Duodenal mucosa (tissue), 2 donors: ENCODE measurements around the gene SIGLEC14.
"Not testable (repeated sequence)": the region's sequence is repeated elsewhere in the genome, so short reads cannot be mapped to it uniquely, and the experiment has no call there.

Source experiments
- H3K27ac ChIP-seq: one replicate; pipeline ENCODE4 v1.7.0; 2013; ENCODE audit warnings: low read depth, low read length
- H3K27me3 ChIP-seq, 2 donors: one replicate each; pipeline ENCODE4 v1.7.0; 2013; ENCODE audit warnings: low read length in 2 of 2, control low read depth in 1 of 2; ENCODE audit not compliant: insufficient read depth in 2 of 2, control insufficient read depth in 1 of 2
- H3K36me3 ChIP-seq, 2 donors: one replicate each; pipeline ENCODE4 v1.7.0; 2013; ENCODE audit warnings: low read length in 2 of 2, control low read depth in 1 of 2; ENCODE audit not compliant: insufficient read depth in 2 of 2, control insufficient read depth in 1 of 2
- H3K4me1 ChIP-seq, 2 donors: one replicate each; pipeline ENCODE4 v1.7.0; 2013; ENCODE audit warnings: low read length in 2 of 2, control low read depth in 1 of 2; ENCODE audit not compliant: insufficient read depth in 2 of 2, control insufficient read depth in 1 of 2
- H3K4me3 ChIP-seq, 2 donors: one replicate each; pipeline ENCODE4 v1.7.0; 2013; ENCODE audit warnings: low read length in 2 of 2, low read depth in 1 of 2
- H3K9ac ChIP-seq, 2 donors: one replicate each; pipeline ENCODE4 v1.7.0; 2013; ENCODE audit warnings: low read length in 2 of 2, low read depth in 1 of 2
- H3K9me3 ChIP-seq, 2 donors: one replicate each; pipeline ENCODE4 v1.7.0; 2013; ENCODE audit warnings: low read length in 2 of 2, control low read depth in 1 of 2; ENCODE audit not compliant: control insufficient read depth in 1 of 2

SIGLEC14 gene, protein sequence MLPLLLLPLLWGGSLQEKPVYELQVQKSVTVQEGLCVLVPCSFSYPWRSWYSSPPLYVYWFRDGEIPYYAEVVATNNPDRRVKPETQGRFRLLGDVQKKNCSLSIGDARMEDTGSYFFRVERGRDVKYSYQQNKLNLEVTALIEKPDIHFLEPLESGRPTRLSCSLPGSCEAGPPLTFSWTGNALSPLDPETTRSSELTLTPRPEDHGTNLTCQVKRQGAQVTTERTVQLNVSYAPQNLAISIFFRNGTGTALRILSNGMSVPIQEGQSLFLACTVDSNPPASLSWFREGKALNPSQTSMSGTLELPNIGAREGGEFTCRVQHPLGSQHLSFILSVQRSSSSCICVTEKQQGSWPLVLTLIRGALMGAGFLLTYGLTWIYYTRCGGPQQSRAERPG

DNA sequence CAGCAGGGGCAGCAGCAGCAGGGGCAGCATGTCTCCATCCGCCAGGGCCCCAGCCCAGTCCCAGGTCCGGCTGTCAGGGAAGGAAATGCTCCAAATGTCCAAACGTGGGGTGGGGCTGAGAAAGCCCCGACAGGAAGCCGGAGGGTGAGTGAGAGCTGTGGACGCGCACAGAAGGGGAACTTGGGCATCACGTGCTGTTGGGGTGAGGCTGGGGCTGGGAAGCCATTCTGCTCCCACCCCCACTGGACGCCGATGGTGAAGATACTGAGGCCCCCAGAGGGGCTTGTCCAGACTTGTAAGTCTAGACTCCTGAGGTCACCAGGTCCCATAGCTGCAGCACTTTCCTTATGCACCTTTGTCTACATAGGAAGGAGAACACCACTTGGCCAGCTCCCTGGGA, at the start of gene SIGLEC14:
TSS of gene SIGLEC14 (minus strand) at position 96 of the 400 bp plus-strand sequence. CDS start at position 30, 66 bp downstream.
- H3K27me3 ChIP-seq, H3K9me3 ChIP-seq, H3K27ac ChIP-seq, H3K36me3 ChIP-seq, H3K4me1 ChIP-seq, H3K4me3 ChIP-seq, H3K9ac ChIP-seq: not testable (repeated sequence)

DNA sequence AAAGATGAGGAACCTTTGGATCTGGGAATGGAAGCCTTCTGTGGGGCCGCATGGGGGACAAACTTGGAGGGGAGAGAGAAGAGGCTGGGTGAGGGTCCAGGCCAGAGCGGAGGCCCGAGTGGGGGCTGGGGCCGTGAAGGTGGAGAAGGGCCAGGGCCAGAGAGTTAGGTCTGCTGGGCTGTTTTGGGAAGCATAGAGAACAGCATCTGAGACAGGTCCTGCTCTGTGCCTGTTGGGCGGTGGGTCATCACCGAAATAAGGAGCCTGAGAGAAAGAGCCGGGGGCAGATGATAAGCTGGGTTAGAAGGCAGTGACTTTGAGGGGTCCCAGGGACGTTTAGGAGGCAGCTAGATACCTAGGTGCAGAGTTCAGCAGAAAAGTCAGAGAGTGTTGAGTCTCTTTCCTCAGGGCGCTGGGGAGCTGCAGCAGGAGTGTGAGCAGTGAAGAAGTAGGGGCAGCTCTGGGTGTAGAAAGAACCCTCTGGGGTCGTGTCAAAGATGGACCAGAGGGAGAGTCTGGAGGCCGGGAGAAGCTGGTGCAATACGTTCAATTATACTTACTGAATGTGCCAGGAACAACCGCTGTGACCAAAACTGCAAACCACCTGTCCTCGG, 49.2 kb upstream of the SIGLEC14 start:
- Histone ChIP-seq H3K9me3 (no peaks in the 10 kb centered on the region), H3K4me1 (peaks cover 0 to 4% of the 10 kb centered on the region in 2 donors), H3K9ac (no peak overlapping the region), H3K27me3 (no peaks in the 10 kb centered on the region), H3K4me3 (no peak overlapping the region), H3K36me3 (peaks cover 6 to 15% of the 10 kb centered on the region in 2 donors), H3K27ac (no peak overlapping the region)

DNA sequence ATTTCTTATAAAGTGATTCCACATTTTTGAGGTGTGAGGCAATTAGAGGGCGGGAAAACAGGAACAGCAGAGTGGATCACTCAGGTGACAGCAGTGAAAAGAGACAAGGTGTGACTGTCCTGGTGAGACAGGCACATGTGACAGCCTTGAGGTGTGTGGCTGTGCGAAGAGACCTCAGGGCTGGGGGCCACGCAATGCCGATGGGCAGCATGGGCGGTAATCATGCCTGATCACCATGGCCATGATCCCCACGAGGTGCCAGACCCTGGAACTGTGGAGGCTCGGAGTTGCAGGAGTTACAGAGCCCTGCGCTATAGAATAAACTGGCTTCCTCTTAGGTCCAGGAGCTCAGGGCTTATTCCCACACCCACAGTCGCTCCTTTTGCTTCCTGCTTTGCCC, 48.5 kb upstream of the SIGLEC14 start:
- H3K4me3 ChIP-seq: no peak overlapping the region
- H3K27me3 ChIP-seq: peaks cover 0 to 5% of the 10 kb centered on the region in 2 donors
- no peaks in the 10 kb centered on the region for H3K9me3 ChIP-seq
- peaks cover 6 to 15% of the 10 kb centered on the region in 2 donors for H3K36me3 ChIP-seq
- peaks cover 0 to 9% of the 10 kb centered on the region in 2 donors for H3K4me1 ChIP-seq
- H3K27ac ChIP-seq: no peak overlapping the region
- H3K9ac ChIP-seq: no peak overlapping the region

DNA sequence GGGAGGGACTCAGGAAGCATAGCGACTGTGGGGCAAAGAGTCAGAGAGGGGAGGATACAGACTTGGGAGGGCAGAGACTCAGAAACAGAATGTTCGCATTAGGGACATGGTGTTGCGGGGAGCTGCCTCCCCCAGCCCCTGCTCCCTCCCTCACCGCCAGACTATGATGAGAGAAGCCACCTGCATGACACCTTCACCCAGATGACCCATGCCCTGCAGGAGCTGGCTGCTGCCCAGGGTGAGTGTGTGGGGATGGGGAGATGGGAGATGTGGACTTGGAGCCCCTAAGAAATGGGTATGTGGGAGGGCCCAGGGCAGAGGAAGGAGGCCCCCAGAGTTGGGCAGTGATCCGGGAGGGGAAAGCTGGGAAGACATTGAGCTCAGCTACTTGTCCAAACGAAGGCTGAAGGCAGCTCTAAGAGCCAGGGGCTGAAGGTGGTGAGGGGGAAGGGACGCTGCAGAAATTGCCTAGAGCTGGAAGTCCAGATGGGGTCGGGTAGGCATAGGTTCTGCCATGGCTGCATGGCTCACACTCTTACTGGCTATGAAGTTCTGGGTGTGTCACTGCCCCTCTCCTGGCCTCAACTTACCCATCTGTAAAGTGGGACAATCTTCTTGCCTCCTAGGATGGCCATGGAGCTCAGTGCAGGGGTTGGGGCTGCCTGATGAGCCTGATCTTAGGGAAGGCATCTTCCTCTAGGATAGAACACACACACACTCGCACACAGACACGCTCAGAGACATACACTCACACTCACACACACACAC, 47.9 kb upstream of the SIGLEC14 start:
- Histone ChIP-seq H3K4me3 (no peak overlapping the region), H3K4me1 (peaks cover 0 to 9% of the 10 kb centered on the region in 2 donors), H3K9ac (no peak overlapping the region), H3K27ac (no peak overlapping the region), H3K27me3 (peaks cover 0 to 8% of the 10 kb centered on the region in 2 donors), H3K9me3 (no peaks in the 10 kb centered on the region), H3K36me3 (peaks cover 6 to 15% of the 10 kb centered on the region in 2 donors)

DNA sequence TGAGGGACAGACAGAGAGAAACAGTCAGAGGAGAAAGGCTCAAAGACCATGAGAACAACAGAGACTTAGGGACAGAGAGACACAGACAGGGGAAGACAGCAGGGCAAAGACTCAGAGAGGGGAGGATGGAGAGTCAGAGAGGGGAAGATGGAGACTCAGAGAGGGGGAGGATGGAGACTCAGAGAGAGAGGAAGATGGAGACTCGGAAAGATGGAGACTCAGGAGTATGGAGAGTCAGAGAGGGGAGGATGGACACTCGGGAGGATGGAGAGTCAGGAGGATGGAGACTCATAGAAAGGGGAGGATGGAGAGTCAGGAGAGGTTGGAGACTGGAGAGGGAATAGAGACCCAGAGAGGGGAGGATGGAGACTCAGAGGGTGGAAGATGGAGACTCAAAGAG, 47.2 kb upstream of the SIGLEC14 start:
- Histone ChIP-seq H3K27ac (no peak overlapping the region), H3K36me3 (peaks cover 6 to 15% of the 10 kb centered on the region in 2 donors), H3K4me3 (no peak overlapping the region), H3K4me1 (peaks cover 0 to 9% of the 10 kb centered on the region in 2 donors), H3K9ac (no peak overlapping the region), H3K27me3 (peaks cover 0 to 8% of the 10 kb centered on the region in 2 donors), H3K9me3 (no peaks in the 10 kb centered on the region)

DNA sequence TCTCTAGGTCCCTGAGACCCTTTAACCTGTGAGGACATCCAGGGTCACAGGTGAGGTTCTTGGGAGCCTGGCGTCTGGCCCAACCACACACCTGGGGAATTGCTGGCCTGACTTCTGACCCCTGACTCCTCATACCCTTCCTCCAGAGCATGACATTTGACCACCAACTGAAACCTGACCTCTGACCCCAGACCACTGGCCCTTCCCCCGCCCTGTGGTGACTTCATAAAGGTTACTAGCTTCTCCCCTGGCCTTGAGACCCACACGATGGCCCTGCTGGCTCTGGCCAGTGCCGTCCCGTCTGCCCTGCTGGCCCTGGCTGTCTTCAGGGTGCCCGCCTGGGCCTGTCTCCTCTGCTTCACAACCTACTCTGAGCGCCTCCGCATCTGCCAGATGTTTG, 46.6 kb upstream of the SIGLEC14 start, which contains the start of gene SPACA6:
TSS of gene SPACA6 (plus strand) at position 71 of the 400 bp plus-strand sequence. CDS start at position 268, 197 bp downstream.
- Histone ChIP-seq H3K27ac (no peak within 1 kb of the TSS), H3K36me3 (peaks cover 6 to 15% of the 10 kb centered on the region in 2 donors), H3K4me3 (no peak within 1 kb of the TSS), H3K9me3 (no peaks in the 10 kb centered on the region), H3K9ac (no peak within 1 kb of the TSS), H3K27me3 (peaks cover 5 to 13% of the 10 kb centered on the region in 2 donors), H3K4me1 (peaks cover 0 to 9% of the 10 kb centered on the region in 2 donors)

DNA sequence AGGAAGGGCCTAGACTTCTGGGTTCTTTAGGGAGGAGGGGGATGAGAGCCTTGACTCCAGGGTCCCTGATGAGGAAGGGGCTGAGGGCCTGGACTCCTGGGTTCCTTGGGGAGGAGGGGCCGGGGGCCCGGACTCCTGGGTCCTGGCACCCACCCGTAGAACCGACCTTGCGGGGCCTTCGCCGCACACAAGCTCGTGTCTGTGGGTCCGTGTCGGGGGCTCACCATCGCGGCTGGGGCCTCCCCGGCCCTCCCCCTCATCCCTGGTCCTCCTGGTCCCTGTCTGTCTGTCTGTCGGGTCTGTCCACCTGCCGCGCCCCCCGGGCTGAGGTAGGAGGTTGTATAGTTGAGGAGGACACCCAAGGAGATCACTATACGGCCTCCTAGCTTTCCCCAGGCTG, 45.8 kb upstream of the SIGLEC14 start:
- H3K4me3 ChIP-seq: no peak overlapping the region
- H3K36me3 ChIP-seq: peaks cover 0 to 12% of the 10 kb centered on the region in 2 donors
- H3K9me3 ChIP-seq: no peaks in the 10 kb centered on the region
- H3K27ac ChIP-seq: no peak overlapping the region
- H3K9ac ChIP-seq: no peak overlapping the region
- H3K27me3 ChIP-seq: peaks cover 13 to 21% of the 10 kb centered on the region in 2 donors
- H3K4me1 ChIP-seq: peaks cover 2 to 13% of the 10 kb centered on the region in 2 donors

DNA sequence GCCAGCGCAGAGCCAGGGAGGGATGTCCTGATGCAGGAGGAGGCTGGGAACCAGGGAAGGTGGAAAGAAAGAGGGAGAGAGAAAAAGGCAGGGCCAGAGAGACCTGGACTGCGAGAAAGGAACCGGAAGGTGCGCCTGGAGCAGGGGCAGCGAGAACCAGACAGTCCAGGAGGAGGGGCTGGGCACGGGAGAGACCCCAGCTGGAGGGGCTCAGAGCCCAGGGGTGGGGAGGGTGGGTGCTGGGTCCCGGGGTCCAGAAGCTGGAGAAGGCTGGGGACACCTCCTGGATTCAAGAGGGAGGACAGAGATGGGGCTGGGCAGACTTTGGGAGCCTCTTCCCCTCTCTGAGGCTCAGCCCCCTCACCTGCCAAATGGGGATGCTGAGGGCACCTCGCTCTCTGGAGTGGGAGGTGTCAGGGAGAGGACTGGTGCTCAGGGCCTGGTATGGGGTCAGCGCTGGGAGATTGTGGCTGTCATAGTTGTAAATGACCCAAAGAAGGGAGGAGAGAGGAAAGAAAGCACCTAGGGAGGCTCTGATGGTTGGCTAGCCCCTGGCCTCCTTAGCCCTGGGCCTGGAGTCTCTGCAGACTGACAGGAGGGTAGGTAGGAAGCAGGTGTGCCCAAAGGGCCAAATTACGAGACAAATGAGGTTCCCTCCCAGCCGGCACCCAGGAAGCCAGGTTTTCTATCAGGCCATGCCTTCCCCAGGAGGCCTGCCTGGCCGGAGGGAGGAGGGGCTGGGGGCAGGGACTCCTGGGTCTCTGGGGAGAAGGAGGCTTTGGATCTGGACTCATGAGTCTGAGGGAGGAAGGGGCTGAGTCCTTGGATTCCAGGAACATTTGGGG, 45.2 kb upstream of the SIGLEC14 start:
- H3K27me3 ChIP-seq: peaks cover 14 to 21% of the 10 kb centered on the region in 2 donors
- H3K4me3 ChIP-seq: peak overlapping the region in 1 of 2 donors; percentile 32
- no peak overlapping the region for H3K9ac ChIP-seq
- H3K27ac ChIP-seq: no peak overlapping the region
- peaks cover 2 to 15% of the 10 kb centered on the region in 2 donors for H3K4me1 ChIP-seq
- H3K9me3 ChIP-seq: no peaks in the 10 kb centered on the region
- peaks cover 0 to 12% of the 10 kb centered on the region in 2 donors for H3K36me3 ChIP-seq

DNA sequence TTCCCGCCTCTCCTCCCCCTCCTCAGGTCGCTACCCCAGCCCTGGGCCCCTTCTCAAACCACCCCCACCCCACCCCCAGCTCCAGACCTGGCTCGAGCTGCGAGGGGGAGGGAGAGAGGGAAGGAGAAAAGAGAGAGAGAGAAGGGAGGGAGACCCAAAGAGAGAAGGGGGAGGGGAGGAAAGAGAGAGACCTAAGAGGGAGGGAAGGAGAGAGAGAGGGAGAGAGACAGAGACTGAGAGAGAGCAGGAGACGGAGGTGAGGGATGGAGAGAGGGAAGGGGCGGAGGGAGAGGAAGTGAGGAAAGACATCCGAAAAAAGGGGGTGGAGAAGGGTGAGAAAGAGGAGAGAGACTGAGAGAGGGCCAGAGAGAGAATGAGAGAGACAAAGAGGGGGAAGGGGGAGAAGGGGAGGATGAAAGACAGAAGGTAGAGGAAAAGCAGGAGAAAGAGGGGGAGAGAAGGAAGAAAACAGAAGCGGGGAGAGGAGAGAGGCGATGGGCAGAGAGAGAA, 44.5 kb upstream of the SIGLEC14 start:
- no peak overlapping the region for H3K9ac ChIP-seq
- no peak overlapping the region for H3K27ac ChIP-seq
- H3K9me3 ChIP-seq: no peaks in the 10 kb centered on the region
- peaks cover 14 to 21% of the 10 kb centered on the region in 2 donors for H3K27me3 ChIP-seq
- H3K4me3 ChIP-seq: peak overlapping the region; percentile 35 to 76
- H3K4me1 ChIP-seq: peaks cover 2 to 15% of the 10 kb centered on the region in 2 donors
- H3K36me3 ChIP-seq: peaks cover 0 to 12% of the 10 kb centered on the region in 2 donors
